ENCODE results near the gene CMTM4.
A peak's percentile ranks its signal among the peaks of the same experiment; 100 is the strongest.
"Not testable (repeated sequence)": the region's sequence is repeated elsewhere in the genome, so short reads cannot be mapped to it uniquely, and the experiment has no call there.

CMTM4 gene

GRCh38 chr16:66617728-66618127, 78.8 kb downstream of the CMTM4 start:
- no peak for DNase-seq (ENCODE audit: low read depth in 1 of 2, low spot score in 1 of 2)

DNA sequence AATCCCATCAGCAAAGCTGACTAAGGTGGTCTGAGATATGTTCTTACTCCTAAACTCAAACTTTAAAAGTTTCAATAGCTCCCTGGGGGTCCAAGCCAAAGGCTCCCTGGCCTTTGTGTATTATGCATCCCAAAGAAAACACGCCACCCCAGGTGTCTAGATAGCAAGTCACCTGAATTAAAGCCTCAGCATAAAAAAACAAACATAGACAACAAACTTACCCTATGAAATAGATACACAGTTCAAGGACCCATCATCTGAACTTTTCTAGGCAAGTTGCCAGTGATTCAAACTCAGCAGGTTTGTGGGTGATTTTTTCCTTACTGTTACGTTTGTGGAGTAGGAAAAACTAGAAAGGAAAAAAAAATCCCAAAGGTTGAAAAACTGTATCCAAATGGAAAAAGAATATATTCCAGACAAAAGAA, 79.5 kb downstream of the CMTM4 start:
- DNase-seq (ENCODE audit: low read depth in 1 of 2, low spot score in 1 of 2) = no peak

DNA sequence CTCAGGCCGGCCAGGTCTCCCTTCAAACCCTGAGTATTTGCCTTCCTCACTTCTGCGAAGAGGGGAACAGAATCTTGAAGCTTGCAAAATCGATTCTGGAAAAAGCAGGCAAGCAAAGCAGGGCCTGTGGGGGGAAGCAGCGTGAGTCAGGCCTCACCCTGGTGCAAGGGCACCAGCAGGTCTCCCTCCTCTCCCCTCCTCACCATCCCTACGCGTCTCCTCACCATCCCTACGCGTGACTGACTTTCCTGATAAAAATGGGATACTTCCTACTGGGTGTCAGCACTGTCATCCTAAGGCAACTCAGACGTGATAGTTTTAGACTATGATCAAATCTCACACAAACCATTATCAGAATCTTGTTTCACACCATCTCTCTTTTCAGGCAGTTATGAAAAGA, 80.0 kb downstream of the CMTM4 start:
- no peak for DNase-seq (ENCODE audit: low read depth in 1 of 2, low spot score in 1 of 2)

DNA sequence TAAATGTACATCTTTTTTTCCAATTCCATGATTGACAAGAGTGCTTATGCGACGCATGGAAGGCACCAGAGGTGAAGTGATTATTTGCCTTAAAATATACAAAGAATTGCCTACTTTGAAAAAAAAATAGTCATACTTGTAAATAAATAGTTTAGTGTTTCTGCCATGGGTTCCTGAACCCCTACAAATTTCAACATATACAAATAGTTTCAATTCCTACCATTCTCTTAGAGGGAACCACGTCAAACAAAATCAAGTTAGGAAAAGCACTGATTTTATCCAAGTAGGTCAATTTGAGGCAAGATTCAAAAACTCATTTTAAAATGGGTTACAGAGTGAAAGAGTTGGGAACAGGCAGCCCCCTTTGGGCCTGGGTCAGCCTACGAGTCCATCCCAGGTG, 80.4 kb downstream of the CMTM4 start:
- no peak for DNase-seq (ENCODE audit: low read depth in 1 of 2, low spot score in 1 of 2)

DNA sequence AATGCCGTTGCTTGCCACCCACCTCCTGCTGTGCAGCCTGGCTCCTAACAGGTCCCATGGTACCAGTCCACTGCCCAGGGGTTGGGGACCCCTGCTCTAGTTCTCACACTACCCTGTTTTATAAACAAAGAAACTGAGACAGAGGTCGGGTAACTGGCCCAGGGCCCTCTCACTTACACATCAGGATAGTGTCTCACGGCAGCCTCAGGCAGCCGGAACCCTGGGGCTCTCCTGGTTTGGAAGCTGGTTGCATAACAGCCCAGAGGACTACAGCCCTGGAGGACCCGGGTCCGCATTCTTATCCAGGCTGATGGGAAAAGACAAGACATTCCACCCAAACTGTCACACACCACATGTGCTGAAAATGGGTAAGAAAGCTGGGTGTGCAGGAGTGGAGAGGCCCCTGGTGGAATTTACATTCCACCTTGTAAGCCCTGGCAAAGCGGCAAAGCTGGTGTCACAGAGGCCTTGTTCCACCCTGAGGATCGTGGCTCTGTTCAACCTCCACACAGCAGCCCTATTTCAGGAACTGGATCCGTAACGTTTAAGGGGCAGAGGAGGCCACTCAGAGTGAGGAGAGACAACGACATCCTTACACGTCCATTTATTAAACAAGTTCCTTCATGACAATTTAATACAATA, 82.3 kb downstream of the CMTM4 start:
- no peak for DNase-seq (ENCODE audit: low read depth in 1 of 2, low spot score in 1 of 2)

GRCh38 chr16:66612422-66612821, 84.1 kb downstream of the CMTM4 start:
- no peak for DNase-seq (ENCODE audit: low read depth in 1 of 2, low spot score in 1 of 2)

GRCh38 chr16:66611911-66612310, 84.6 kb downstream of the CMTM4 start:
- DNase-seq (ENCODE audit: low read depth in 1 of 2, low spot score in 1 of 2) = not testable (repeated sequence)

GRCh38 chr16:66610111-66610820, 86.3 kb downstream of the CMTM4 start:
- DNase-seq (ENCODE audit: low read depth in 1 of 2, low spot score in 1 of 2) = no peak

- DNase-seq (ENCODE audit: low read depth in 1 of 2, low spot score in 1 of 2) = no peak
These were observed 87.4 kb downstream of the CMTM4 start for GRCh38 chr16:66609139-66609510.

DNA sequence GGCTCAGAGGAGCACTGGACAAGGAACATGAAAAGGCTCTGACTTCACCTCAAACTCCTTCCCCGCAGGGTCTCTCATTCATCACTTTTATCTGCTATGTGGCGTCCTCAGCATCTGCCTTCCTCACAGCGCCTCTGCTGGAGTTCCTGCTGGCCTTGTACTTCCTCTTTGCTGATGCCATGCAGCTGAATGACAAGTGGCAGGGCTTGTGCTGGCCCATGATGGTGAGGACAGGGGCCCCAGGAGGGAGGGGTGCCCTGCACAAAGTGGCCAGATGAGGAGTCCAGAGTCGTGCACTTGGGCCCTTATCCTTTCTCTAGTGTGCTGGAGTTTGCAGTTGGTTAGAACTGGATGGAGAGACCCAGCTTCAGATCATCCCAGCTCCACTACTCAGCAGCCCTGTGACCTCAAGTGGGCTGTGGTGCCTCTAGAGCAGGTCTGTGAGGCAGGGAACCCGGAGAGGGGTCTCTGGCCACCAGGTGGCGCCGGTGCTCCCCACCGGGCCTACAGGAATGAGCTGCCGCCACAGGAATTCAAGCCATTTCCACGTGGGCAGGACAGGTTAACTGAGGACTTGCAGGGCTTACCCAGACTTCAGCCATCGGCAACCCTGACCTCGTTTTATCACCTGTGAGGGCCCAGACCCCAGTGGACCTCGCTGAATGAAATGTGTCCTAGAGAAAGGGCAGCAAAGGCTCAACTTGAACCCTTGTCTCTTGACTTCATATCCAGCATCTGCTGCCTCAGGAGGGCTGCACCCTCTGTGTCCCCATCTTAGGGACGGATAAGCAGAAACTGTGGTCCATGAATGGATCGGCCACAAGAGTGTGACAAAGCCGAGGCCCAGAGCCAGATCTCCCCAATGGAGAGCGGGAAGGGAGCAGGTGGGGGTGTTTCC, 88.1 kb downstream of the CMTM4 start:
- peak; percentile 70 to 72 for DNase-seq (ENCODE audit: low read depth in 1 of 2, low spot score in 1 of 2)

DNA sequence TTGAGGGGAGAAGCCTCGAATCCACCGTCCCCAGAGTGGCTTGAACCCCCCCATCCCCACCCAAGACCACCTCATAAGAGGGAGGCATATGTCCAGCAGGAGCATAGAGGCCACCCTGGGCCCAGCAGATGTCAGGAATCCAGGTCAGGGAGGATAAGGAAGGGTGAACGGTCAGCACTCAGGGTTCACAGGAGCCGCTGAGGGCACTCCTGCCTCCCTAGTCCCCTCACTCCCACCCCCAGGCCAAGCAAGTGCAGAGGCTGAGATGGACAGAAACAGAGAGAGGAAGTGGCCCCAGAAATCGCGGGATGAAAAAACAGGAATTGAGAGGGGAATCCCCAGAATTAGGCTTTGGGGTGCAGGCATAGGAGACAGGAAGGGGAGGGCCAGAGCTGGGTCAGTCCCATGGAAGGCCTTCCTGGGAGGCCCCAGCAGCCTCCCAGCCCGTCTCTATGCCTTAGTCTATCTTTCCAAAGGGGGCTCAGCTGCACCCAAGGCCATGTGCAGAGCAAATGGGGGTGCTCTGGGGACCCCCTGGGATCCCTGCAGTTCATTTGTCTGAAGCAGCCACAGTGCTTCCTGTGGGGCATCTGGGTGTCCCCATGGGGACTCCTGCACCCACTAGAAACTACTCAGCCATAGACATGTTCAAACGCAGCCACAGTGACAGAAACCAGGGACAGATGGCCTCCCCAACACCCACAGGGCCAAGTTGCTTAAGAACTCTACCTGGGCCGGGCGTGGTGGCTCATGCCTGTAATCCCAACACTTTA, 90.4 kb downstream of the CMTM4 start:
- no peak for DNase-seq (ENCODE audit: low read depth in 1 of 2, low spot score in 1 of 2)

- no peak for DNase-seq (ENCODE audit: low read depth in 1 of 2, low spot score in 1 of 2)
These were observed 91.2 kb downstream of the CMTM4 start for GRCh38 chr16:66605177-66605978.

DNA sequence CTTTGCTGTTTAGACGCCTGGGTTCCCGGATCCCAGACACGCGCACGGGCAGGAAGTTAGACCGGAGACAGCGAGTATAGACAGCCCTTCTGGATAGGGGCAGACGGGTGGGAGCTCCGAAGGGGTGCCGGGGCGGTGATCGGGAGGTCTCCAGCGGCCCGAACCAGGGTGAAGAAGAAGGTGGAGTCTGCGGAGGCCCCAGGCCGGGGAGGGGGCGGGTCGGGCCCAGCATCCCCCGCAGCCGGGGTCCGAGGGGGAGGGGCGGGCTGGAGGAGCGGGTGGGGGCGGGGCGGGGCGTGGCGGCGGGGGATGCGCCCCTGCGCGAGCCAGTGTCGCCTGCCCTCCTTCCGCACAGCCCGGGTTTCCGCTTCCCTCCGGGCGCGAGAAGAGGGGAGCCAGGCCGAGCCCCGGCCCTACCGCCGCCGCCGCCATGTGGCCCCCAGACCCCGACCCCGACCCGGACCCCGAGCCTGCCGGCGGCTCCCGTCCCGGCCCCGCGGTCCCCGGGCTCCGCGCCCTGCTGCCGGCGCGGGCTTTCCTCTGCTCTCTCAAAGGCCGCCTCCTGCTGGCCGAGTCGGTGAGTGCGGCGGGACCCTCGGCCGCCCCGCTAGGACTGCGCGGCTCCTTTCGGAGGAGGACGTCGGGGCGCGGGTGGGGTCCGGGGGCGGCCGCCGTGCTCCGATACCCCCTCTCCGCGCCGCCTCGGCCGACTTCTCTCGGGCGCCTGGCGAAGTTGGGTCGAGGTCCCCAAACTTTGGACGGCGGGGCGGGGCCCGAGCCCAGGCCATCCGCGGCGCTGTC, 92.0 kb downstream of the CMTM4 start, which contains the start of gene CMTM3:
CMTM3 (plus strand) TSS at position 329 of the 801 bp plus-strand sequence; CDS start at position 431, 102 bp downstream.
- peak; percentile 47 to 58 for DNase-seq (ENCODE audit: low read depth in 1 of 2, low spot score in 1 of 2)

DNA sequence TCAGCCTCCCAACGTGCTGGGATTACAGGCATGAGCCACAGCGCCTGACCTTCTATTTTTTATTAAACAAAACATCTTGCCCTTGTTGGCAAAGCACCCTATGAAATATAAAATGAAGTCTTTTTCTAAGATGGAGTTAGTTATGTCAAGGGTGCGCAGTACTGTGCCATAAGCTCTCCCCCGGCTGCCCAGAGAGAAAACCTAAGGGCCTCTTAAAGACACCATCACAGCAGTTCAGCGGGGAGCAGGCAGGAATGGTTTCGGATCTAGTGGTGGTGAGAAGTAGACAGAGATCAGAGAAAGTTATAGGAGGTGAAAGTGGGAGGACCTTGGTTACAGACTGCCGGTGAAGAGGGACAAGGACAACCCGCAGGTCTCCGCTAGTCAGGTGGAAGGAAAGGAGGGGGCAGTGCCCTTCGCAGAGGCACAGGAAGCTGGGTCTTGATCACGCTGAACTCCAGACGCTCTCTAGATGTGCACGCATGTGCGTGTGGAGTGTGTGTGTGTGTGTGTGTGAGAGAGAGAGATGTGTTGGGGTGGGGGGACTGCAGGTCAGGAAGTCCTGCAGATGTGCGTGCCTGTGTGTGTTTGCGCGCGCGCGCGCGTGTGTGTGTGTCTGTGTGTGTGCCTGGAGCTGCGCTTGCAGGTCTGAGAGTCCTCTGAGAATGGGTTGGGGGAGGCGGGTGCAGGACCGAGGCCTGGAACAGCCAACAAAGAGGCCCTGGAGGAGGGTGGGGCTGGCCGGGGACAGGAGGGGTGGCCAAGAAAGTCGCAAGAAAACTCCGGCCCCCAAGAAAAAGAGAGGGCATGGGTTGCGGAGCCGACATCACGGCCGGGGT, 92.8 kb downstream of the CMTM4 start:
- peak; percentile 50 to 62 for DNase-seq (ENCODE audit: low read depth in 1 of 2, low spot score in 1 of 2)

DNA sequence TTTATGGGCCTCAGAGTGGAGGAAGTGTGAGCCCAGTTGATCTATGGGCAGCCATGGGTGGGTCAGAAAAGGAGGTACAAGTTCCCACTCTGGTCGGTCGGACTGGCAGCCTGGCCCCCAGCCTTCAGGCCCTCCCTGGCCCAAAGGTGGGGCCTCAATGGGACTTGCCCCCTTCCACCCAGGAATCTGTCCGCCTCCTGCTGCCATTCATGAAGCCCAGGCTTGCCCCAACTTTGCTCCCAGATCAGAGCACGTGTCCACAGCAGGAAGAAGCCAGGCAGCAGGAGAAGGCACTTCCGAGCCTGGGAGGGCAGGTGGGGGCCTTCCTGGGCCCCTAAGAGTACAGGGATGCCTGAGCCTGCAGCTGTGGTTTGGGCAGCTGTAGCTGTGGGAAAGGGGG, 95.1 kb downstream of the CMTM4 start:
- no peak for DNase-seq (ENCODE audit: low read depth in 1 of 2, low spot score in 1 of 2)

- no peak for DNase-seq (ENCODE audit: low read depth in 1 of 2, low spot score in 1 of 2)
These were observed 96.1 kb downstream of the CMTM4 start for GRCh38 chr16:66600477-66600876.

DNA sequence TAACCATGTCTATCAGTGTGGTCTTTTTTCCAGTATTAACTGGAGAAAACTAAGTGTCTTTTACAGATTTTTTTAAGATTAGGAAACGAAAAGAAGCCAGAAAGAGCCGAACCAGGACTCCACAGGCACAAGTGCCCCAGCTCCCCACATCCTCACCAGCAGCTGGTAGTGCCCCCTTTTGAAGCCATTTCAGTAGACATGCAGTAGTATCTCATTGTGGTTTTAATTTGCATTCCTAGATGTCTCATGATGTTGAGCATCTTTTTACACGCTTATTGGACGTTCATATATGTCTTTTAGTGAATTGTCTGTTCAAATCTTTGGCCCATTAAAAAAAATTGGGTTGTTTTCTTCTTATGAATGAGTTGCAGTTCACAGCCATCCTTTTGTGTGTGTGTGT, 96.8 kb downstream of the CMTM4 start:
- DNase-seq (ENCODE audit: low read depth in 1 of 2, low spot score in 1 of 2) = no peak

- no peak for DNase-seq (ENCODE audit: low read depth in 1 of 2, low spot score in 1 of 2)
These were observed 98.4 kb downstream of the CMTM4 start for GRCh38 chr16:66598111-66598510.

Measured in activated T-helper 1 cell treated with anti-CD3 and anti-CD28 coated beads, Interleukin-2, amount 50 U/mL, for 16 hours (primary cell).